CD4-positive, alpha-beta memory T cell (primary cell): Measurements from ENCODE around the gene NEUROG1. TPM values are rescaled to one million over a fixed set of nuclear protein-coding genes. Genes with fewer than 3 reads are reported as not detected.

Experiments used
- CTCF ChIA-PET: fragments of 350-600 bp; sonication (Branson Sonifier 250); formaldehyde crosslinking; loops from one replicate; lab custom pipeline; 2021; ENCODE audit warnings: inconsistent platforms; ENCODE audit not compliant: partially characterized antibody; lab: Charles Lee
- POLR2A ChIA-PET: fragments of 350-600 bp; sonication (Branson Sonifier 250); formaldehyde crosslinking; loops from one replicate; lab custom pipeline; 2021; ENCODE audit not compliant: partially characterized antibody; lab: Charles Lee
- DNase-seq, 5 donors: peaks; one replicate each; pipeline versions ENCODE4 v3.0.0 to v3.0.0-alpha.2; 2020 to 2022; ENCODE audit warnings: mixed read lengths in 1 of 5
- H3K27ac ChIP-seq: one replicate; pipeline ENCODE4 v1.7.0; 2013; ENCODE audit warnings: low read depth, low read length
- H3K27me3 ChIP-seq: 2 replicates; pipeline ENCODE4 v1.7.0; 2013; ENCODE audit warnings: mild to moderate bottlenecking, low read length, moderate library complexity; ENCODE audit not compliant: insufficient read depth
- H3K36me3 ChIP-seq: 2 replicates; pipeline ENCODE4 v1.7.0; 2013; ENCODE audit warnings: mild to moderate bottlenecking, low read length, moderate library complexity; ENCODE audit not compliant: insufficient read depth
- H3K4me1 ChIP-seq: 2 replicates; pipeline ENCODE4 v1.7.0; 2013; ENCODE audit warnings: mild to moderate bottlenecking, low read length, moderate library complexity; ENCODE audit not compliant: insufficient read depth
- H3K4me3 ChIP-seq, 2 donors: one replicate each; pipeline ENCODE4 v1.7.0; 2013; ENCODE audit warnings: low read length in 2 of 2, mild to moderate bottlenecking in 1 of 2
- H3K9me3 ChIP-seq, 2 donors: one replicate each; pipeline ENCODE4 v1.7.0; 2013; ENCODE audit warnings: low read length in 2 of 2, control low read depth in 1 of 2; ENCODE audit not compliant: control insufficient read depth in 1 of 2
- H3K27ac Mint-ChIP-seq, 7 donors: one replicate each; pipeline ENCODE4 v1.8.0; 2020 to 2021; ENCODE audit warnings: mixed read lengths in 7 of 7, mild to moderate bottlenecking in 6 of 7, inconsistent platforms in 3 of 7, moderate library complexity in 3 of 7
- H3K27me3 Mint-ChIP-seq, 2 donors: one replicate each; pipeline ENCODE4 v1.8.0; 2020 to 2021; ENCODE audit warnings: mixed read lengths in 2 of 2
- H3K36me3 Mint-ChIP-seq, 2 donors: one replicate each; pipeline ENCODE4 v1.8.0; 2020 to 2021; ENCODE audit warnings: mixed read lengths in 2 of 2, inconsistent platforms in 1 of 2, mild to moderate bottlenecking in 1 of 2
- H3K4me1 Mint-ChIP-seq, 4 donors: one replicate each; pipeline ENCODE4 v1.8.0; 2020 to 2021; ENCODE audit warnings: mixed read lengths in 4 of 4, mild to moderate bottlenecking in 1 of 4
- H3K4me3 Mint-ChIP-seq, 8 donors: one replicate each; pipeline ENCODE4 v1.8.0; 2020 to 2021; ENCODE audit warnings: mixed read lengths in 8 of 8, mild to moderate bottlenecking in 7 of 8, moderate library complexity in 6 of 8, inconsistent platforms in 3 of 8
- H3K9me3 Mint-ChIP-seq, 8 donors: one replicate each; pipeline ENCODE4 v1.8.0; 2020 to 2021; ENCODE audit warnings: mixed read lengths in 8 of 8, mild to moderate bottlenecking in 5 of 8, inconsistent platforms in 3 of 8, moderate library complexity in 1 of 8
- intact Hi-C: fragments of 100-400 bp; cut with micrococcal nuclease; formaldehyde crosslinking; loops from one replicate; pipeline ENCODE4 v1.15.1; 2023
- polyA plus RNA-seq, 2 donors: library from polyadenylated mRNA; unstranded; fragments of 300-500 nt; fragmentation: Illumina TruSeq; gene quantifications; one replicate each; pipeline ENCODE4 v1.2.3, GENCODE V29; 2021
- total RNA-seq, 2 experiments: library from RNA; stranded (reverse); gene quantifications; one replicate each; pipeline ENCODE4 v1.2.3, GENCODE V29; 2021

NEUROG1 gene
- total and polyA plus RNA-seq, 4 experiments from 2014 or later, result not detected

DNA sequence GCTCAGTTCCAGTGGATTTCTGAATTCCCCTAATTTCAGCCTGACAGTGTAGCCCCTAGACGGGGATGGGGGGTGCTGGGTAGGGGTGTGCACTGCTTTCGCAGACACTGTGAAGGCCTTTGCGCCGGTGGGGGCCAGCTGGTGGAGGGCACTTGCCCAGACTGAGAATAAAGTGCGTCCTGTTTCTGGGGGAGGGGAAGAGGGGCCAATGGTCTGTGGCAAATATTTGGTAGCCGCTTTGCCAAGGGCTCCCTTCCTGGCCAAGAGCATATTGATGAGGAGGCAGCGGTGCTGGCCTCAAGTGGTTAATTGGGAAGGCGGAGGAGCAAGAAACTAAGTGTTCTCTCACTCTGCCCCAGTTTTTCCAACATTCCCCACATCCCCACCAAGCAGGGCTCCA is 41.7 kb upstream of the NEUROG1 start:
- POLR2A ChIA-PET, result no interaction called here
- Mint-ChIP-seq H3K27ac (no peak overlapping the region), H3K4me1 (peaks cover 0 to 4% (median 0%) of the 10 kb centered on the region in 4 donors), H3K4me3 (no peak overlapping the region), H3K9me3 (no peaks in the 10 kb centered on the region), H3K27me3 (peaks cover 23 to 29% of the 10 kb centered on the region in 2 donors), H3K36me3 (no peaks in the 10 kb centered on the region)
- CTCF ChIA-PET, result interaction anchor here (1.2 to 1.3 kb wide), 2 partner anchors 12 to 120 kb away, joined by 3 to 9 read pairs; no protein-coding TSS in a partner anchor
- no peak for DNase-seq
- intact Hi-C loops, result no loop called here
- no peaks in the 10 kb centered on the region for H3K27me3 ChIP-seq
- H3K4me3 ChIP-seq, result no peak overlapping the region
- H3K9me3 ChIP-seq, result no peaks in the 10 kb centered on the region
- no peaks in the 10 kb centered on the region for H3K36me3 ChIP-seq
- no peaks in the 10 kb centered on the region for H3K4me1 ChIP-seq
- H3K27ac ChIP-seq, result no peak overlapping the region

- H3K27ac Mint-ChIP-seq, result no peak overlapping the region
- no peak for DNase-seq
- H3K9me3 Mint-ChIP-seq, result no peaks in the 10 kb centered on the region
- ChIA-PET POLR2A (no interaction called here), CTCF (interaction anchor here (1.2 to 2.9 kb wide), 2 partner anchors 10 to 11 kb away, joined by 9 to 14 read pairs; no protein-coding TSS in a partner anchor)
- no peaks in the 10 kb centered on the region for H3K27me3 ChIP-seq
- H3K36me3 ChIP-seq, result no peaks in the 10 kb centered on the region
- intact Hi-C loops, result no loop called here
- H3K9me3 ChIP-seq, result no peaks in the 10 kb centered on the region
- no peaks in the 10 kb centered on the region for H3K4me1 ChIP-seq
- peaks cover 24 to 25% of the 10 kb centered on the region in 2 donors for H3K27me3 Mint-ChIP-seq
- H3K4me3 Mint-ChIP-seq, result no peak overlapping the region
- no peaks in the 10 kb centered on the region for H3K36me3 Mint-ChIP-seq
- no peak overlapping the region for H3K4me3 ChIP-seq
- peaks cover 0 to 4% (median 0%) of the 10 kb centered on the region in 4 donors for H3K4me1 Mint-ChIP-seq
- no peak overlapping the region for H3K27ac ChIP-seq
Measured at GRCh38 chr5:135576075-135576599, 40.4 kb upstream of the NEUROG1 start.

GRCh38 chr5:135574493-135574892 is 38.7 kb upstream of the NEUROG1 start:
- no peaks in the 10 kb centered on the region for H3K9me3 Mint-ChIP-seq

GRCh38 chr5:135571902-135572301 is 36.1 kb upstream of the NEUROG1 start:
- no peaks in the 10 kb centered on the region for H3K36me3 Mint-ChIP-seq
- ChIA-PET POLR2A (no interaction called here), CTCF (interaction anchor here (1.1 to 3.2 kb wide), 4 partner anchors 9 to 30 kb away, joined by 3 to 21 read pairs (median 6); no protein-coding TSS in a partner anchor)
- no peaks in the 10 kb centered on the region for H3K4me1 ChIP-seq
- intact Hi-C loops, result no loop called here
- H3K9me3 Mint-ChIP-seq, result no peaks in the 10 kb centered on the region
- no peaks in the 10 kb centered on the region for H3K36me3 ChIP-seq
- H3K27ac ChIP-seq, result no peak overlapping the region
- H3K27ac Mint-ChIP-seq, result no peak overlapping the region
- no peaks in the 10 kb centered on the region for H3K9me3 ChIP-seq
- no peak for DNase-seq
- peaks cover 9 to 14% of the 10 kb centered on the region in 2 donors for H3K27me3 Mint-ChIP-seq
- no peaks in the 10 kb centered on the region for H3K27me3 ChIP-seq
- H3K4me3 ChIP-seq, result no peak overlapping the region
- H3K4me3 Mint-ChIP-seq, result no peak overlapping the region
- H3K4me1 Mint-ChIP-seq, result peaks cover 3 to 7% (median 5%) of the 10 kb centered on the region in 4 donors

More at GRCh38 chr5:135574493-135574892, 38.7 kb upstream of the NEUROG1 start:
- no peak for DNase-seq
- no peak overlapping the region for H3K4me3 ChIP-seq
- Mint-ChIP-seq H3K27ac (no peak overlapping the region), H3K4me3 (no peak overlapping the region), H3K36me3 (no peaks in the 10 kb centered on the region), H3K27me3 (peaks cover 14 to 20% of the 10 kb centered on the region in 2 donors), H3K4me1 (peaks cover 0 to 4% (median 0%) of the 10 kb centered on the region in 4 donors)
- H3K27me3 ChIP-seq, result no peaks in the 10 kb centered on the region
- ChIA-PET POLR2A (interaction anchor here (0.6 kb wide), 1 partner anchor 14 kb away, joined by 3 read pairs; no protein-coding TSS in a partner anchor), CTCF (interaction anchor here (2.9 kb wide), 1 partner anchor 9 kb away, joined by 14 read pairs; no protein-coding TSS in a partner anchor)
- H3K9me3 ChIP-seq, result no peaks in the 10 kb centered on the region
- no peak overlapping the region for H3K27ac ChIP-seq
- intact Hi-C loops, result no loop called here
- no peaks in the 10 kb centered on the region for H3K4me1 ChIP-seq
- H3K36me3 ChIP-seq, result no peaks in the 10 kb centered on the region

- H3K36me3 ChIP-seq, result no peaks in the 10 kb centered on the region
- Mint-ChIP-seq H3K4me3 (no peak overlapping the region), H3K27ac (no peak overlapping the region), H3K36me3 (no peaks in the 10 kb centered on the region), H3K4me1 (peaks cover 3 to 9% (median 5%) of the 10 kb centered on the region in 4 donors), H3K9me3 (no peaks in the 10 kb centered on the region), H3K27me3 (peaks cover 9 to 14% of the 10 kb centered on the region in 2 donors)
- no peak overlapping the region for H3K27ac ChIP-seq
- H3K27me3 ChIP-seq, result no peaks in the 10 kb centered on the region
- H3K9me3 ChIP-seq, result no peaks in the 10 kb centered on the region
- ChIA-PET POLR2A (no interaction called here), CTCF (interaction anchor here (0.7 to 3.2 kb wide), 5 partner anchors 10 to 142 kb away, joined by 3 to 21 read pairs (median 3); no protein-coding TSS in a partner anchor)
- H3K4me1 ChIP-seq, result no peaks in the 10 kb centered on the region
- H3K4me3 ChIP-seq, result no peak overlapping the region
- intact Hi-C loops, result no loop called here
- no peak for DNase-seq
Measured at GRCh38 chr5:135571066-135571609, 35.4 kb upstream of the NEUROG1 start.

- intact Hi-C loops, result loop anchor here (1.0 kb wide), 1 partner anchor 104 kb away; no protein-coding TSS in a partner anchor
Measured at GRCh38 chr5:135570453-135570764, 34.6 kb upstream of the NEUROG1 start.

DNA sequence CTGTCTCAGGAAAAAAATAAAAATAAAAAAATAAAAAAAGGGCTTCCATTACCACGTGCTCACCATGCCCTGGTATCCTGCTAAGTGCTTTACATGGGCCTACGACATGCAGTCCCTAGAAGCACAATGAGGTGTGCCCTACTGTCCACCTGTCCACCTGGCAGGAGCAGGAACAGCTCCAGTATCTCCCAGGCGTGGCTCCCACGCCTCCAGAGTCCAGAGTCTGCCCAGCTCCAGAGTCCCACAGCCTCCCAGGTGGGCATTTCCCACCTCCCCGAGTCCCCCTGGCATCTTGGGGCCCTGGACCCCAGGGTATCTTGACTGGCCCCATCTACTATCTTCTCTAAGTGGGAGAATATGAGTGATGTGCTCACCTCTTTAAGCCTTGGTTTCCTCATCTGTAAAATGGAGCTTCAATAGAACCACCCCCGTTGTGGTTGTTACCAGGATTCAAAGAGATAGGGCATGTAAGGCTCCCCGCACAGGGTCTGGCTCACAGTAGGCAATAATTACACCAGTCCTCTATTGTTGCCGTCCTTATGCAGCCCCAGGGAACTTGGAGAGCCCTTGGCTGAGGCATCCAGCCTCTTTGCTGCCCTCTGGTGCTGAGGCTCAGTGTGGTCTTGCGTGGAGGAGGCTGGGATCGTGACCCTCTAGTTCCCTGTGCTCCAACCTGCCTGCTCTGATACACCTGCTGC is 34.1 kb upstream of the NEUROG1 start:
- peaks cover 3 to 11% (median 5%) of the 10 kb centered on the region in 4 donors for H3K4me1 Mint-ChIP-seq
- intact Hi-C loops, result loop anchor here (1.0 kb wide), 1 partner anchor 104 kb away; no protein-coding TSS in a partner anchor
- Histone ChIP-seq H3K27me3 (no peaks in the 10 kb centered on the region), H3K27ac (no peak overlapping the region), H3K36me3 (no peaks in the 10 kb centered on the region), H3K4me3 (no peak overlapping the region), H3K4me1 (no peaks in the 10 kb centered on the region), H3K9me3 (no peaks in the 10 kb centered on the region)
- no peaks in the 10 kb centered on the region for H3K9me3 Mint-ChIP-seq
- H3K27ac Mint-ChIP-seq, result no peak overlapping the region
- H3K4me3 Mint-ChIP-seq, result no peak overlapping the region
- H3K27me3 Mint-ChIP-seq, result peaks cover 7 to 10% of the 10 kb centered on the region in 2 donors
- no peaks in the 10 kb centered on the region for H3K36me3 Mint-ChIP-seq
- POLR2A ChIA-PET, result no interaction called here
- CTCF ChIA-PET, result interaction anchor here (0.6 to 3.2 kb wide), 5 partner anchors 9 to 104 kb away, joined by 3 to 21 read pairs (median 3); no protein-coding TSS in a partner anchor
- DNase-seq, result no peak

More at GRCh38 chr5:135570453-135570764, 34.6 kb upstream of the NEUROG1 start:
- Histone ChIP-seq H3K36me3 (no peaks in the 10 kb centered on the region), H3K27ac (no peak overlapping the region), H3K4me1 (no peaks in the 10 kb centered on the region), H3K27me3 (no peaks in the 10 kb centered on the region), H3K9me3 (no peaks in the 10 kb centered on the region), H3K4me3 (no peak overlapping the region)
- H3K9me3 Mint-ChIP-seq, result no peaks in the 10 kb centered on the region
- ChIA-PET CTCF (interaction anchor here (0.6 to 3.2 kb wide), 5 partner anchors 9 to 104 kb away, joined by 3 to 21 read pairs (median 3); no protein-coding TSS in a partner anchor), POLR2A (no interaction called here)
- no peak overlapping the region for H3K4me3 Mint-ChIP-seq
- peaks cover 3 to 11% (median 5%) of the 10 kb centered on the region in 4 donors for H3K4me1 Mint-ChIP-seq
- DNase-seq, result no peak
- H3K27ac Mint-ChIP-seq, result no peak overlapping the region
- peaks cover 5 to 11% of the 10 kb centered on the region in 2 donors for H3K27me3 Mint-ChIP-seq
- H3K36me3 Mint-ChIP-seq, result no peaks in the 10 kb centered on the region
